Measurements from ENCODE around the gene SLC9A3. TPM values are rescaled to one million over a fixed set of nuclear protein-coding genes. Genes with fewer than 3 reads are reported as not detected.

Gene SLC9A3
- total RNA-seq, 1 donor = 0.86 TPM

- no peak overlapping the region for H3K4me3 ChIP-seq (ENCODE audit: low read depth, low read length)
- DNase-seq (ENCODE audit: low read depth) = no peak
- TF ChIP-seq CTCF (IDR thresholded peaks at IDR 0.05; ENCODE audit: insufficient read depth, low read depth, low read length) = no peak
Observed at GRCh38 chr5:520850-521226, 3.4 kb downstream of the SLC9A3 start.

GRCh38 chr5:520196-520849 lies 3.9 kb downstream of the SLC9A3 start:
- no peak for TF ChIP-seq CTCF (IDR thresholded peaks at IDR 0.05; ENCODE audit: insufficient read depth, low read depth, low read length)
- no peak for DNase-seq (ENCODE audit: low read depth)
- H3K4me3 ChIP-seq (ENCODE audit: low read depth, low read length) = no peak overlapping the region

- no peak for TF ChIP-seq CTCF (IDR thresholded peaks at IDR 0.05; ENCODE audit: insufficient read depth, low read depth, low read length)
- DNase-seq (ENCODE audit: low read depth) = no peak
- H3K4me3 ChIP-seq (ENCODE audit: low read depth, low read length) = no peak overlapping the region
Observed at GRCh38 chr5:518721-519120, 5.5 kb downstream of the SLC9A3 start.

- DNase-seq (ENCODE audit: low read depth) = no peak
- no peak for TF ChIP-seq CTCF (IDR thresholded peaks at IDR 0.05; ENCODE audit: insufficient read depth, low read depth, low read length)
- H3K4me3 ChIP-seq (ENCODE audit: low read depth, low read length) = no peak overlapping the region
Observed at GRCh38 chr5:517535-518100, 6.6 kb downstream of the SLC9A3 start.

- no peak for TF ChIP-seq CTCF (IDR thresholded peaks at IDR 0.05; ENCODE audit: insufficient read depth, low read depth, low read length)
- H3K4me3 ChIP-seq (ENCODE audit: low read depth, low read length) = no peak overlapping the region
Observed at GRCh38 chr5:516980-517379, 7.3 kb downstream of the SLC9A3 start.

GRCh38 chr5:516338-516925 lies 7.8 kb downstream of the SLC9A3 start:
- no peak for DNase-seq (ENCODE audit: low read depth)
- no peak for TF ChIP-seq CTCF (IDR thresholded peaks at IDR 0.05; ENCODE audit: insufficient read depth, low read depth, low read length)
- no peak overlapping the region for H3K4me3 ChIP-seq (ENCODE audit: low read depth, low read length)

More at GRCh38 chr5:516980-517379, 7.3 kb downstream of the SLC9A3 start:
- DNase-seq (ENCODE audit: low read depth) = no peak

All from fibroblast of villous mesenchyme (primary cell).